KMS-11 (cell line): ENCODE results near the gene ADARB1.

ENCODE experiments used
- H2AFZ ChIP-seq: fragments of 200-600 bp; sonication (generic); 2 replicates; pipeline ENCODE4 v1.6.1; 2016; ENCODE audit warnings: antibody characterized with exemption, mixed run types, low read depth
- H3K27ac ChIP-seq: fragments of 200-600 bp; sonication (generic); 2 replicates; pipeline ENCODE4 v1.6.1; 2016; ENCODE audit warnings: mild to moderate bottlenecking, mixed run types
- H3K27me3 ChIP-seq: fragments of 200-600 bp; sonication (generic); 2 replicates; pipeline ENCODE4 v1.6.1; 2017; ENCODE audit warnings: mild to moderate bottlenecking, low read depth, mixed run types, moderate library complexity; ENCODE audit not compliant: insufficient read depth
- H3K36me3 ChIP-seq: fragments of 200-600 bp; sonication (generic); 2 replicates; pipeline ENCODE4 v1.6.1; 2017; ENCODE audit warnings: mild to moderate bottlenecking, mixed run types; ENCODE audit not compliant: insufficient read depth
- H3K4me1 ChIP-seq: fragments of 200-600 bp; sonication (generic); 2 replicates; pipeline ENCODE4 v1.6.1; 2016; ENCODE audit warnings: mild to moderate bottlenecking, low read depth, mixed run types; ENCODE audit not compliant: poor library complexity, severe bottlenecking
- H3K4me2 ChIP-seq: fragments of 200-600 bp; sonication (generic); 2 replicates; pipeline ENCODE4 v1.7.0; 2016; ENCODE audit warnings: mild to moderate bottlenecking, mixed run types
- H3K4me3 ChIP-seq: fragments of 200-600 bp; sonication (generic); IDR thresholded peaks from 2 replicates; pipeline ENCODE4 v1.6.1; 2017; ENCODE audit warnings: low read depth, low read length, mixed read lengths; ENCODE audit not compliant: insufficient read depth
- H3K79me2 ChIP-seq: fragments of 200-600 bp; sonication (generic); 2 replicates; pipeline ENCODE4 v1.6.1; 2016; ENCODE audit warnings: low read depth, mixed run types; ENCODE audit not compliant: insufficient read depth
- H3K9ac ChIP-seq: fragments of 200-600 bp; sonication (generic); 2 replicates; pipeline ENCODE4 v1.6.1; 2016; ENCODE audit warnings: mild to moderate bottlenecking, mixed run types
- H4K20me1 ChIP-seq: fragments of 200-600 bp; sonication (generic); 2 replicates; pipeline ENCODE4 v1.6.1; 2016; ENCODE audit warnings: mild to moderate bottlenecking, mixed run types; ENCODE audit not compliant: insufficient read depth
- CTCF ChIP-seq: fragments of 200-600 bp; sonication (generic); conservative IDR thresholded peaks from 2 replicates; pipeline ENCODE4 v1.6.1; 2017; ENCODE audit warnings: low read depth, mild to moderate bottlenecking, antibody characterized with exemption, low read length, moderate library complexity, mixed read lengths

ADARB1 gene

DNA sequence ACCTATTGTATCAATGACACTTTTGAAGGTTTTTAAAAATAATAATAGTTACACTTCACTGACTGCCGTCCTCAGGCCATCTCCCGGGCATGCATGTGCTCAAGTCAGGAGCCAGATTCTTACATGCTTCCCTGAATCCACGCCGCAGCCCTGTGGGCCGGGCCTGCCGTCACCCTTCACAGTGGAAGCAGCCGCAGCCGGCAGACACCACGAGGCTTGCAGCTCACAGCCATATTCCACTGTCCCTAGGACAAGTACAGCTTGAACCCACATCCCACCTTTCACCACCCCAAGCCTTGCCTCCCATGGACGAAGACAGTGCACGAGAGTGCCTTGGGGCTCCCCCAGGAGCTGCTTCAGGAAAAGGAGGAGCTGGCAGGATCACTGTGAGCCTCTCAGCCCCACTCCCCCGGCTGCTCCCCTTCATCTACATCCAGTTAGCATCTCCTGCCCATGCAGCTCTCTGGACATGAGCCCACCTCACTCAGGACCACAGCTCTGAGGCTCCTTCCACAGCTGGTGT lies 136.1 kb downstream of the ADARB1 start:
- H3K4me2 ChIP-seq = no peak overlapping the region
- H3K79me2 ChIP-seq = no peaks in the 10 kb centered on the region
- no peaks in the 10 kb centered on the region for H3K27me3 ChIP-seq
- no peak overlapping the region for H3K27ac ChIP-seq
- no peak overlapping the region for H3K9ac ChIP-seq
- no peak overlapping the region for H3K4me3 ChIP-seq
- H3K4me1 ChIP-seq = no peaks in the 10 kb centered on the region
- H4K20me1 ChIP-seq = no peaks in the 10 kb centered on the region
- no peaks in the 10 kb centered on the region for H3K36me3 ChIP-seq
- no peak for TF ChIP-seq CTCF
- H2AFZ ChIP-seq = no peak overlapping the region

DNA sequence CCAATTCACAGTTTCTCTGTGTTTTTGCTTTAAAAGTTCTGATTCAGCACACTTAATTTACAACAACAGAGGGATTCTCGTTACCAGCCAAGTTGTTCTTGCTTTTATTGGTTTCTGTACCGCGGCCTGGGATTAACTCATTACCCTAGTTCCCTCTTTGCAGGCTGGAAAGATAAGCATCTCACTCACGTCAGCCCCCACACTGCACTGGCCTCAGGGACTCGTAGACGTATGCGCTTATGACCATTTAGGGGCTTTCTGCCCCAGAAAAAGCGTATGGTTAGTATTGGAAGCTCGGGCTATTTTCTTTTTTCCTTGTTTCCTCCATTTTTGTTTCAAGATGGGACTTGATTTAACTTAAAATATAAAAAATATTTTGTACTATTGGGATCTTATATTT lies 137.3 kb downstream of the ADARB1 start:
- Histone ChIP-seq H3K4me2 (no peak overlapping the region), H3K27ac (no peak overlapping the region), H3K9ac (no peak overlapping the region), H2AFZ (no peak overlapping the region), H3K4me3 (no peak overlapping the region), H4K20me1 (no peaks in the 10 kb centered on the region), H3K4me1 (no peaks in the 10 kb centered on the region), H3K79me2 (no peaks in the 10 kb centered on the region), H3K27me3 (no peaks in the 10 kb centered on the region), H3K36me3 (no peaks in the 10 kb centered on the region)
- TF ChIP-seq CTCF = no peak

GRCh38 chr21:45213392-45213791 lies 139.0 kb downstream of the ADARB1 start:
- Histone ChIP-seq H3K4me3 (no peak overlapping the region), H4K20me1 (no peaks in the 10 kb centered on the region), H2AFZ (no peak overlapping the region), H3K27ac (no peak overlapping the region), H3K4me1 (no peaks in the 10 kb centered on the region), H3K9ac (no peak overlapping the region), H3K4me2 (no peak overlapping the region), H3K36me3 (no peaks in the 10 kb centered on the region), H3K79me2 (no peaks in the 10 kb centered on the region), H3K27me3 (no peaks in the 10 kb centered on the region)
- TF ChIP-seq CTCF = no peak

DNA sequence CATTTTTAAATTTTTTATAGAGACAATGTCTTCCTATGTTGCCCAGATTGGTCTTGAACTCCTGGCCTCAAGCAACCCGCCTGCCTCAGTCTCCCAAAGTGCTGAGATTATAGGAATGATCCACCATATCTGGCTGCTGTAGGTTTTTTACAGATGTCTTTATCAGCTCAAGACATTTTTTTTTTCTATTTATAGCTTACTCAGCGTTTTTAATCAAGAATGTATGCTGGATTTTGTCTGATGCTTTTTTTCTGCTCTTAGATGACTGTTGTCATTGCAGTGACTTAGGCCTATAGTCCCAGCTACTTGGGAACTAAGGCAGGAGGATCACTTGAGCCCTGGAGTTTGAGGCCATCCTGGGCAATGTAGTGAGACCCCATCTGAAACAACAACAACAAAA lies 140.8 kb downstream of the ADARB1 start:
- no peaks in the 10 kb centered on the region for H3K27me3 ChIP-seq
- no peaks in the 10 kb centered on the region for H4K20me1 ChIP-seq
- TF ChIP-seq CTCF = no peak
- H3K27ac ChIP-seq = no peak overlapping the region
- H2AFZ ChIP-seq = no peak overlapping the region
- no peaks in the 10 kb centered on the region for H3K79me2 ChIP-seq
- H3K4me3 ChIP-seq = no peak overlapping the region
- H3K36me3 ChIP-seq = no peaks in the 10 kb centered on the region
- no peak overlapping the region for H3K4me2 ChIP-seq
- no peaks in the 10 kb centered on the region for H3K4me1 ChIP-seq
- H3K9ac ChIP-seq = no peak overlapping the region

DNA sequence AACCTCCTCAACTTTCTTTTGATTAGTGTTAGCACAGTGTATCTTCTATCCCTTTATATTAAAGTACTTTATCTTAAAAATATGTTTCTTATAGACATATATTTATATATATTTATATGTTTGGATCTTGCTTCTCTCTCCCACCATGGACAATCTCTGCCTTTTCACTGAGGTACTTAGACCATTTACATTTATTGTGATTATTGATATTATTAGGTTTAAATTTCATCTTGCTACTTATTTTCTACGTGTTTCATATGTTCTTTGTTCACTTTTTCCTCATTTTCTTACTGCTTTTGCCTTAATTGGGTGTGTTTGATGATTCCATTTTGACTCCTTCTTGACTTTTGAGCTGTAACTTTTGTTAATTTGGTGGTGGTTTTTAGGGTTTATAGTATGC lies 142.6 kb downstream of the ADARB1 start:
- TF ChIP-seq CTCF = no peak

More for the DNA sequence above, 142.6 kb downstream of the ADARB1 start:
- H3K79me2 ChIP-seq = no peaks in the 10 kb centered on the region
- no peak overlapping the region for H3K4me2 ChIP-seq
- no peaks in the 10 kb centered on the region for H3K27me3 ChIP-seq
- no peaks in the 10 kb centered on the region for H3K36me3 ChIP-seq
- no peaks in the 10 kb centered on the region for H4K20me1 ChIP-seq
- H3K27ac ChIP-seq = no peak overlapping the region
- no peak overlapping the region for H2AFZ ChIP-seq
- H3K4me1 ChIP-seq = no peaks in the 10 kb centered on the region
- H3K9ac ChIP-seq = no peak overlapping the region
- no peak overlapping the region for H3K4me3 ChIP-seq
